Activated CD4-positive, alpha-beta T cell treated with anti-CD3 and anti-CD28 coated beads, Interleukin-2, amount 10 ng/mL, durations not matched to agents 7 days and 5 days (primary cell): Measurements from ENCODE around the gene JAKMIP2. TPM values are rescaled to one million over a fixed set of nuclear protein-coding genes. Genes with fewer than 3 reads are reported as not detected.

Experiments used
- CTCF ChIA-PET: fragments of 350-600 bp; sonication (Branson Sonifier 250); formaldehyde crosslinking; loops from one replicate; lab custom pipeline; 2021; ENCODE audit warnings: antibody characterized with exemption; lab: Charles Lee
- POLR2A ChIA-PET: fragments of 350-600 bp; sonication (Branson Sonifier 250); formaldehyde crosslinking; loops from one replicate; lab custom pipeline; 2021; ENCODE audit warnings: antibody characterized with exemption; lab: Charles Lee
- DNase-seq: peaks from one replicate; pipeline ENCODE4 v3.0.0-alpha.2; 2020
- H3K27ac Mint-ChIP-seq: one replicate; pipeline ENCODE4 v1.8.0; 2021; ENCODE audit warnings: mild to moderate bottlenecking, moderate library complexity, mixed read lengths
- H3K27me3 Mint-ChIP-seq: one replicate; pipeline ENCODE4 v1.8.0; 2021; ENCODE audit warnings: mixed read lengths
- H3K36me3 Mint-ChIP-seq: one replicate; pipeline ENCODE4 v1.8.0; 2021; ENCODE audit warnings: low read depth, mixed read lengths
- H3K4me1 Mint-ChIP-seq: one replicate; pipeline ENCODE4 v1.8.0; 2021; ENCODE audit warnings: mixed read lengths
- H3K4me3 Mint-ChIP-seq: one replicate; pipeline ENCODE4 v1.8.0; 2021; ENCODE audit warnings: mild to moderate bottlenecking, moderate library complexity, mixed read lengths
- H3K9me3 Mint-ChIP-seq: one replicate; pipeline ENCODE4 v1.8.0; 2021; ENCODE audit warnings: mixed read lengths
- total RNA-seq, 2 experiments: library from RNA; stranded (reverse); gene quantifications; one replicate each; pipeline ENCODE4 v1.2.3, GENCODE V29; 2021

JAKMIP2 gene
- total RNA-seq, 2 experiments from 2014 or later: 4.3 to 5.3 TPM

DNA sequence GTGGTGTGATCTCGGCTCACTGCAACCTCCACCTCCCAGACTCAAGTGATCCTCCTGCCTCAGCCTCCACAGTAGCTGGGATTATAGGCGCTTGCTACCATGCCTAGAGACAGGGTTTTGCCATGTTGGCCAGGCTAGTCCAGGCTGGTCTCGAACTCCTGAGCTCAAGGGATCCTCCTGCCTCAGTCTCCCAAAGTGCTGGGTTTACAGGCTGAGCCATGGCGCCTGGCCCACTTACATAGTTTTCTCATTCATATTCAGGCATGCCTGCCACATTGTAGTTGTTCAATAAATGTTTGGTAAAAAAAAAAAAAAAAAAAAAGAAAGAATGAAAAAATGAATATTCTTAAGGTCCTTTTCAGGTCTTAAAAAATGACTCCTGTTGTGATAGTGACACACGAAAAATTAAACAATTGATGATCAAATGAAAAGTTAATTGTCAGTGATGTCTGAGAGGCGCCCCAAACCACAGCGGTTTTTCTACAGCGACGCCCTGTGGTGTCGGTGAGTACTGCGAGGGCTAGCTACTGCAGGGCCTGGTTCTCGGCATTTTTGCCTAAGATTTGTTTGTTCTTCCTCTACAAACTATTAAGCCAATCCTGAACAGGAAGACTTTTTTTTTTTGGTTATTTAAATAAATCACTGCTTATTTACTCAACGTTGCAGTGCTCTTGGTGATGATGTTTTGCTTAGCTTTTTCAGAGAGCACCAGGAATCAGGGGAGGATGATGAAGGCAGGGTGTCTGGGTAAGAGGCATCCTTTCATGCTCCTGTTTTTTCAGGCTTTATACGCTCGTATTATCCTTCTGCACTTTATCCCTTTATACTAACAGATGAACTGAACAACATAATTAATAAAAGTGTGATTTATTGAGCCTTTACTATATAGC lies 205.6 kb downstream of the JAKMIP2 start:
- Mint-ChIP-seq H3K4me3 (no peak overlapping the region), H3K36me3 (no peaks in the 10 kb centered on the region), H3K4me1 (no peaks in the 10 kb centered on the region), H3K27me3 (no peaks in the 10 kb centered on the region), H3K9me3 (no peaks in the 10 kb centered on the region), H3K27ac (no peak overlapping the region)
- DNase-seq: peak; percentile 41
- ChIA-PET CTCF (no interaction called here), POLR2A (no interaction called here)

DNA sequence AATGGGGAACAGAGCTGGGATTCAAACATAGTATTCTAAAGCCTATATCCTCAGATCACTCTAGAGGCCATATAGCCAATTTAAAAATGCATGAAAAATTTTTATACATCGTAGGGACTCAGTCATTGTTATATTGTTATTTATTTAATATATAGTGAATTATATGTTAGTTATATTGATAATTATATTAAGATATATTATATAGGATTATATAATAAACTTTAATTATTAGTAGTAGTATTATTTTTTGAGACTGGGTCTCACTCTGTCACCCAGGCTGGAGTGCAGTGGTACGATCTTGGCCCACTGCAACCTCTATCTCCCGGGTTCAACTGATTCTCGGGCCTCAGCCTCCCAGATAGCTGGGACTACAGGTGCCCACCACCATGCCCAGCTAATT lies 206.9 kb downstream of the JAKMIP2 start:
- H3K4me3 Mint-ChIP-seq: no peak overlapping the region
- no peaks in the 10 kb centered on the region for H3K27me3 Mint-ChIP-seq
- no peaks in the 10 kb centered on the region for H3K36me3 Mint-ChIP-seq
- ChIA-PET CTCF (no interaction called here), POLR2A (no interaction called here)
- DNase-seq: no peak
- H3K4me1 Mint-ChIP-seq: no peaks in the 10 kb centered on the region
- no peak overlapping the region for H3K27ac Mint-ChIP-seq
- no peaks in the 10 kb centered on the region for H3K9me3 Mint-ChIP-seq

DNA sequence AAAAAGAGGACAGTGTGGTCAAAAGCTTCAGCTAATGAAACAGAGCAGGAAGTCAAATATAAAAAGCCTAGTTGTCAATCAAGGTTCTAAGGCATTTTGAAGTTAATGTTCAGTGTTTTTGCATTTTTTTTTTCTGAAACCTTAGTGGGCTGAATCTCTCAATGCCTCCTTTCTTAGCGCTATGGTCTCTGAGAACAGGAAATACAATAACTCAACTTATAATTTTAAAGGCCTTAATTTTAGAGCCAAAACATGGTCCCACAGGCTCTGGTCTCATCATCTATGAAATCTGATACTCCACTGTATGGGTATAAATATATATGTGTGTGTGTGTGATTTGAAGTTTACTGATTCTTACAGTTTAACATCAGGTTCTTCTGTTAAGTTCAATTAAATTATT lies 209.3 kb downstream of the JAKMIP2 start:
- ChIA-PET POLR2A (no interaction called here), CTCF (interaction anchor here (0.6 kb wide), 1 partner anchor 22 kb away, joined by 3 read pairs; no protein-coding TSS in a partner anchor)
- no peaks in the 10 kb centered on the region for H3K9me3 Mint-ChIP-seq
- no peak overlapping the region for H3K4me3 Mint-ChIP-seq
- no peaks in the 10 kb centered on the region for H3K36me3 Mint-ChIP-seq
- no peak overlapping the region for H3K27ac Mint-ChIP-seq
- no peaks in the 10 kb centered on the region for H3K4me1 Mint-ChIP-seq
- no peaks in the 10 kb centered on the region for H3K27me3 Mint-ChIP-seq
- DNase-seq: no peak

DNA sequence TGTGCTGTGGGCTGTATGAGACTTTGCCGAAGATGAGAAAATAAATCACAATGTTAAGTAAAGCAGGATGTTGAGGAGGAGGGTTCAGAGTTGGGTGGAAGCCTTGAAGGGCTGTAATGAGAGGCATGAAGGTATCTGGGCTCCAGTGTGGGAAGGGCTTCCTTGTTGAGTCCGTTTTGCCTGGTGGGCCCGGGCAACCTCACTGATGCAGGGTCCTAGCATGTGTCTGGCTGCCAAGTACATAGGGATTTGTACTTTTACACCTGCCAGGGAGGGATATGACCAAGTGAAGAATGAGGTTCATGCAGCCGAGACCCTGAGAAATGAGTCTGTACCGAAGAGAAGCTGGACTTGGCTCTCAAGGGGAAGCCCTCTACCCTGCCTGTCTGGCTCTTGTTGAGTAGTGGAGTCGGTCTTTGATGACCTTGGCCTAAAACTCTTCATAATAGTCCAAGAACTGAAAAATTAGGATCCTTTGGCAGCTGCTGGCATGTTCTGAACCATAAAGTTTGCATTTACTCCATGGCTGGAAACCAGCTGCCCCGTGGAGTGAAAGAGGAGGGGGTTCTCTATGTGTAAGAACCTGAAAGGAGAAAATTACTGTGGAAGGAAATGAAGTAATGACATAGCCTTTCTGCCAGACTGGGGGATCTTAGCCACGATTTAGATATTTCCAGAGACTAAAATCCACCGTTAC lies 213.7 kb downstream of the JAKMIP2 start:
- CTCF ChIA-PET: no interaction called here
- Mint-ChIP-seq H3K36me3 (no peaks in the 10 kb centered on the region), H3K4me1 (no peaks in the 10 kb centered on the region), H3K4me3 (no peak overlapping the region), H3K9me3 (no peaks in the 10 kb centered on the region), H3K27ac (no peak overlapping the region), H3K27me3 (no peaks in the 10 kb centered on the region)
- POLR2A ChIA-PET: no interaction called here
- no peak for DNase-seq

DNA sequence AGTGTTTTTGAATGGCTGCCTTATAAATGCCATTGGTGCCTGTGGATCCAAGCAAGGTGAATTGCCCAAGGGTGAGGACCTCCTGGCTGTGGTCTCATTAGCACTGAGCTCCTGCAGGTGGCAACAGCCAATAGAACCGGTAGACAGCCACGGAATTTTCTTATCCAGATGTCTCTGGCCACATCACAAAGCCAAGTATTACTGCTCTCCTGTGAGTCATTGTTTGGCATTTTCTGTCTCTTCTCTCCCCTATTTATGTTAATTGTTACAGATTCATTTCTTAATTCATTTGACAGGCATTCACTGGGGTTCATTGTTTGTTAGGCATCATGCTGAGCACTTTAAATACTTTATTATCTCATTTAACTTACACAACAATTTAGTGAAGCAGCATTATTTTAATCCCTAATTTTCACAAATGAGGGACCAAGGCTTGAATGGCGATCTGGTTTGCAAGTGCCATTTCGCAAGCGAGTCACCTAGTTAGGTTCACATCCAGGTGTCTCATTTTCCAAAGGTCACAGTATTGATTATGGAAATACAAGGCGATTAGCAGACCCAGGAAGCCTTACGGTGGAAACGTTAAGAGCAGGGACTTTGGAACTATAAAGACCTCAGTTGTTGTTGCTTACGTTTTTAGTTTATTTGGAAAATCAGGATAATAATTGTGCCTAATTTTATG lies 214.5 kb downstream of the JAKMIP2 start:
- CTCF ChIA-PET: no interaction called here
- no peak for DNase-seq

DNA sequence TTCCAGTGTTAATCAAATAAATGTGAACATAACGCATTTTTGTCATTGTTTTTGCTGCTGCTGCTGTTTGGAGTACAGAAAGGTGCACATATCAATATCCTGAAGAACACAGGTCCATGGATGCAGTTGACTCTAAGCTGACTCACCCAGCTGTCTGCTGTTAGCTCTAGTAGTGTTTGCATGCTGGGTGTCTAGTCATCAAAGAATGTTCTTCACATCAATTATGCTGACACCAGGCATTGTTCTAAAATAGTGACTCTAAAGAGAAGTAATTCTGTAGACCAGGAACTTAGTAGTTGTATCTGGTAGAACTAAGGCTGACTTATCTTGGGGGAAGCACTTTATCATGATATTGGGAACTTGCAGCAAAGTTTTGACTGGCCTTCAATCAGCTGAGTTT lies 217.0 kb downstream of the JAKMIP2 start:
- Mint-ChIP-seq H3K27me3 (no peaks in the 10 kb centered on the region), H3K4me1 (no peaks in the 10 kb centered on the region), H3K36me3 (no peaks in the 10 kb centered on the region), H3K27ac (no peak overlapping the region), H3K4me3 (no peak overlapping the region), H3K9me3 (no peaks in the 10 kb centered on the region)
- POLR2A ChIA-PET: no interaction called here
- DNase-seq: no peak
- CTCF ChIA-PET: no interaction called here

More for the DNA sequence above, 214.5 kb downstream of the JAKMIP2 start:
- Mint-ChIP-seq H3K27ac (no peak overlapping the region), H3K4me1 (no peaks in the 10 kb centered on the region), H3K9me3 (no peaks in the 10 kb centered on the region), H3K4me3 (no peak overlapping the region), H3K36me3 (no peaks in the 10 kb centered on the region), H3K27me3 (no peaks in the 10 kb centered on the region)
- POLR2A ChIA-PET: no interaction called here

DNA sequence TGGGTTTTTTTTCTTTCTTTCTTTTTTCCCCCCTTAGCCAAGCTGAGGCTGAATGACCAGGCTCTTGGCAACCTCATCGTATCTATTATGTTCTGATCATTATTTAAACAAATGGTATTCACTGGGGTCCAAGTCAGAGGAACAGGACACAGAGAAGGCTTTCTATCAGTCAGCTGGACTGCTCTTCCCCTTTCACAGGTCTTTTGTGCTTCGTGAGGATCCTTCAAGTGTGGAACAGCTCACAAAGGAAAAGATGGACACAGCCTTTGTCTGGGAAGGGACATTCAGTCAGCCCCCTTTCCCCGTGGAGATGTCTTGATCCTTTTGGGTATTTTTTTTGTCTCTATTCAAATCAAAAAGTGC lies 218.4 kb downstream of the JAKMIP2 start:
- Mint-ChIP-seq H3K4me1 (no peaks in the 10 kb centered on the region), H3K36me3 (no peaks in the 10 kb centered on the region), H3K4me3 (no peak overlapping the region), H3K27ac (no peak overlapping the region), H3K27me3 (no peaks in the 10 kb centered on the region), H3K9me3 (no peaks in the 10 kb centered on the region)
- ChIA-PET POLR2A (no interaction called here), CTCF (no interaction called here)
- DNase-seq: no peak

DNA sequence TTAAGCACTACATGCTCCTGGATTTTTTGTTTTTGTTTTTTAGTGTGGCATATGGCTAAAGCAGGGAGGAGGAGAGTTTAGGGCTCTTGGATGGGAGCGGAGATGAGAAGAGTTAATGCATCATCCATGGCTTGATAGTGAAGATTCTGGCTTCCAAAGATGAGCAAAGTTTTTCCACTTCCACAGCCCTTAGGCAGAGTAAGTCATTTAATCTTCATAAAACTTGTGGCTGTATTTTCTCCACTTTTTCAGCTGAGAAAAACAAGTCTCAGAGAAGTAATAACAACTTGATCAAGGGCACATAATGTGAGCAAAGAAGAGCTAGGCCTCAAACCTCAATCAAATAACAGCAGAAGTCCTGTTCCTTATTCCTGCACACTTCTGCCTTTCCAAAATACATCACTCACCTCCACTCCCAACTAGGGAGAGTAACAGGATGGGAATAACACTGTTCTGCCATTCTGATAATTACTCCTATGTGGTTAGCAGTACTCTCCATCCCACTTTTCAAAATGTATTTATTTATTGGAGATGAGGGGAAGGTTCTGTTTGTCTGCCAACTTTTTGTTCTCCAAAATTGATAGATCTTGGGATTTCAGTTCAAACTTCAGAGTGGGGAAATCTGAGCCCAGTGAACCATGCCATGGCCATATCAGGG lies 218.9 kb downstream of the JAKMIP2 start:
- ChIA-PET CTCF (no interaction called here), POLR2A (no interaction called here)
- Mint-ChIP-seq H3K4me1 (no peaks in the 10 kb centered on the region), H3K27ac (no peak overlapping the region), H3K27me3 (no peaks in the 10 kb centered on the region), H3K36me3 (no peaks in the 10 kb centered on the region), H3K9me3 (no peaks in the 10 kb centered on the region), H3K4me3 (no peak overlapping the region)
- DNase-seq: no peak

DNA sequence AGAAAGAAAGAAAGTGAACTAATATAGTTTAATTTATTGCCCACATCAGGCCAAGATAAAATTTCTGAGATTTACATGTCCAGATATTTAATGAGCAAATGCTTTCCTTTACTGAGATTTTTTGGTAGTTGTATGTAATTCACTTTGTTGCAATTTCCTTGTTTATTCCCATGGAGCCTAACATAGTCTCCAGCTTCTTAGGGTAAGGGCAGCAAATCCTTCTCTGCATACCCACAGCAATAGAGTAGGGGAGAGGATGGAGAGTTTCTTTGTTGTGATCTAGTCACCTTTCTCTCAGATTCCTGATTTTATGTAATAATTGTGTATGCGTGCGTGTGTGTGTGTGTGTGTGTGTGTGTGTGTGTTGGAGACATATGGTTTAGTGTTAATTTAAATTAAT lies 221.1 kb downstream of the JAKMIP2 start:
- Mint-ChIP-seq H3K36me3 (no peaks in the 10 kb centered on the region), H3K27me3 (no peaks in the 10 kb centered on the region), H3K4me3 (no peak overlapping the region), H3K27ac (no peak overlapping the region), H3K9me3 (no peaks in the 10 kb centered on the region), H3K4me1 (no peaks in the 10 kb centered on the region)
- POLR2A ChIA-PET: no interaction called here
- DNase-seq: no peak
- CTCF ChIA-PET: no interaction called here

DNA sequence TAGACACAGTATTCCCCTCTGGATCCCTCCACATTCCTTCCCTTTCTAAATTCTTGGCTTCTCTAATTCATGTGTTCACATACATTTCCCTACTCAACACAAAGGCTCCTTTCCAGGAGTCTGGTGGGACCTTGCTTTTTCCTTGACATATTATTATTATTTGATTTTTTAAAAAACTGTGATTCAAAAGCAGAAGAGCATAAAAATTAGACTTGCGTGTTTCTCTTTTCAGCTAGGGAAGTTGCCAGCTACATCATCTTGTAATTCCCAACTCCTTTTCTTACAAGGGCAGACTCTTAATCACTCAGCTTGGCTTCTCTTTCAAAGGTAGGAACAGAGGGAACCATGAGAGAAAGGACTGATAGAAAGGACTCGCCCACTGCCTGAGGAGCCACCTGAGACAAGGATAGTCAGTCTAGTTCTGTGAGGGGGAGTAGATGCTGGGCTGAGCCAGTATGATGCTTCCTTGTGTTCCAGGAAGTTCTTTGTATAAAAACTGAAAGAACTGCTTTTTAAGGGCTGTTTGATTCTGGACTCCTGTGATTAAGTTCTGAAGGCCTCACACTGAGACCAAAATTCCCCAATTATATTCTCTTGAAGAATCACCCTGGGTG lies 221.7 kb downstream of the JAKMIP2 start:
- Mint-ChIP-seq H3K4me3 (no peak overlapping the region), H3K9me3 (no peaks in the 10 kb centered on the region), H3K27me3 (no peaks in the 10 kb centered on the region), H3K4me1 (no peaks in the 10 kb centered on the region), H3K27ac (no peak overlapping the region), H3K36me3 (no peaks in the 10 kb centered on the region)
- POLR2A ChIA-PET: no interaction called here
- CTCF ChIA-PET: no interaction called here
- DNase-seq: no peak

DNA sequence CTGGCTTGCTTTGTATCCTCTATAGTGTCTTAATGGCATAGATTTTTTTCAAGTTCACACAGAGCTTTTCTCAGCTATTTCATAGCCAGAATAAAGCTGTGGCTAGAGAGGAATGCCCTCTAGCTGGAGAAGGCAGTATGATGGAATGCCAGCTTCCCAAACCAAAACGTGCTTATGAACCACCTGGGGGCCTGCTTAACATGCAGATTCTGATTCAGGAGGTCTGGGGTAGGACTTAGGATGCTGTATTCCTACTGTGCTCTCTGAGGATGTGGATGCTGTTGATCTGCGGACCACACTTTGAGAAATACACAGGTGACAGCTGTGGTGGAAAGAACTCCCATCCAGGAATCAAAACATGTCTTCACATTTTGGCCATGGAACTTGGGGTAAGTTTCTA lies 222.8 kb downstream of the JAKMIP2 start:
- Mint-ChIP-seq H3K9me3 (no peaks in the 10 kb centered on the region), H3K4me3 (no peak overlapping the region), H3K27me3 (no peaks in the 10 kb centered on the region), H3K36me3 (no peaks in the 10 kb centered on the region), H3K27ac (no peak overlapping the region), H3K4me1 (no peaks in the 10 kb centered on the region)
- POLR2A ChIA-PET: no interaction called here
- CTCF ChIA-PET: no interaction called here
- DNase-seq: no peak

DNA sequence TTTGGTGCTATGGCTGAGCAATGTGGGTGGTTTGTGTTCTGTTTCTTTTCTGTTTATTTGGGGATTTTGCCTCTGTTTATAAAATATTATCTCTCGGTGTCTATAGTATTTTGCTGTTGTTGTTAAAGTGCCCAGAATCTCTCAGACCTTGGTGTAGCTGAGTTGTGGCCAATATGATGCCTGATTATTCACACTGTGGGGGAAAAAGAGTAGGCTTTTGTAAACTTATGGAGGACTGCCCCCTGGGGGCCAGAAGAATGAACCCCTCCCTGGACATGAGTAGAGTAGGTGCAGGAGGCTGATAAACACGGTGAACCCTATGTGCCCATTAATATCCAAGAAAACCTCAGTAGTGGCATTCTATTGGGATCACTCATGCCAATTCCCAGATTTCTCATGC lies 223.7 kb downstream of the JAKMIP2 start:
- no peak for DNase-seq
- CTCF ChIA-PET: no interaction called here

More for the DNA sequence above, 223.7 kb downstream of the JAKMIP2 start:
- Mint-ChIP-seq H3K36me3 (no peaks in the 10 kb centered on the region), H3K27ac (no peak overlapping the region), H3K27me3 (no peaks in the 10 kb centered on the region), H3K4me1 (no peaks in the 10 kb centered on the region), H3K9me3 (no peaks in the 10 kb centered on the region), H3K4me3 (no peak overlapping the region)
- POLR2A ChIA-PET: no interaction called here
